ENCODE measurements around the gene RTEL1.

DNA sequence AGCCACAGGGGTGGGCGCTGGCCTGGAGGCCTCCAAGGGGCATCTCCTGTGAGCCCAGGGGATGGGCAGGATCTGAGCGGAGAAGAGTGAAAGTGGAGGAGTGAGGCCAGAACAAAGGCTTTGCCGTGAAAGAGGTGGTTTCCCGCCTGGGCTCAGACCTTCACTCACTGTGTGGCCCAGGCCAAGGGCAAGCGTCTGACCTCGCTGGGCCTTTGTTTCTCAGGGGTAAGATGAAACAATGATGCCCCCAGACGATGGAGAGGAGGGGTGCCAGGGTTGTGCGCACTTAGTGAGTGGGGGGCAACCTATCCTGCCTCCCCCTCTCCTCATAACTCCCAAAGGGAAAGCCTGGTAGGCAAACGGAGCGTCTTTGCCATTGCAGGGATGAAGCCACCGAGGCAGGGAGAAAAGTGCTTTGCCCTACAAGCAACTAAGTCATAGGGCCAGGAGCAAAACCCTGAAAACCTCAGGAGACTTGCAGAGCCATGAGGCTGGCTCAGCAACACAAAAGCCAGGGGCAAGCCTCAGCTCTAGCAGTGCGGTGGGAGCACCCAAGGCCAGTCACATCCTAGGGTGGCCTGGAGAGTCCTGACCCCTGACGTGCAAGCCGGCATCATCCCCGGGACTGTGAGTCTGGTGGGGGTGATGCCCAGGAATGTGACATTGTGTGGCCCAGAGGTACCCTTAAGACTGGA lies 4.0 kb upstream of the RTEL1 start:
- TF ChIP-seq, protein P1, sequence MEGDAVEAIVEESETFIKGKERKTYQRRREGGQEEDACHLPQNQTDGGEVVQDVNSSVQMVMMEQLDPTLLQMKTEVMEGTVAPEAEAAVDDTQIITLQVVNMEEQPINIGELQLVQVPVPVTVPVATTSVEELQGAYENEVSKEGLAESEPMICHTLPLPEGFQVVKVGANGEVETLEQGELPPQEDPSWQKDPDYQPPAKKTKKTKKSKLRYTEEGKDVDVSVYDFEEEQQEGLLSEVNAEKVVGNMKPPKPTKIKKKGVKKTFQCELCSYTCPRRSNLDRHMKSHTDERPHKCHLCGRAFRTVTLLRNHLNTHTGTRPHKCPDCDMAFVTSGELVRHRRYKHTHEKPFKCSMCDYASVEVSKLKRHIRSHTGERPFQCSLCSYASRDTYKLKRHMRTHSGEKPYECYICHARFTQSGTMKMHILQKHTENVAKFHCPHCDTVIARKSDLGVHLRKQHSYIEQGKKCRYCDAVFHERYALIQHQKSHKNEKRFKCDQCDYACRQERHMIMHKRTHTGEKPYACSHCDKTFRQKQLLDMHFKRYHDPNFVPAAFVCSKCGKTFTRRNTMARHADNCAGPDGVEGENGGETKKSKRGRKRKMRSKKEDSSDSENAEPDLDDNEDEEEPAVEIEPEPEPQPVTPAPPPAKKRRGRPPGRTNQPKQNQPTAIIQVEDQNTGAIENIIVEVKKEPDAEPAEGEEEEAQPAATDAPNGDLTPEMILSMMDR (IDR thresholded peaks at IDR 0.05; ENCODE audit: low read depth, low read length, poor library complexity, severe bottlenecking) = no peak
- no peak for TF ChIP-seq EZH2phosphoT487 (IDR thresholded peaks at IDR 0.05; ENCODE audit: borderline replicate concordance, low read length)

All from DOHH2 (cell line).